Measurements from ENCODE around the gene PDGFA.
A peak's percentile ranks its signal among the peaks of the same experiment; 100 is the strongest.

PDGFA gene

DNA sequence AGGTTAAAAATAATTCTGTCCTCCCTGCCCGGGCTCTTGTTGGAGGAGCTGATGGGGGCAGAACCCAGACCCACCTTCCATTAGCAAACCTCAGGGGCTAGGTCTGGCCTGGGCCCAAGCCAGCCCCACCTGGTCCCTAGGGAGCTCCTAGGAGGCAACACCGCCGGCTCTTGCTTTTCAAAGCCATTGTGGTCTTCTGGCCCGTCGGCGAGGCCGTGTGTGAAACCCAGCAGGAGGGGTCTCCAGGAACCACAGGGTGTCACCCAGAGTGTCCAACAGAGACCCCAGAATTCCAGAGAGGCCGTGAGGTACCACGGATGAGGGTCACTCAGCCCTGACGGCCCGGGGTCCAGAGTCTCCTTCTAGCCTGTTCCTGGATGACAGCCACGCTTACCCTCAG, 16.6 kb upstream of the PDGFA start:
- DNase-seq (ENCODE audit: low read depth in 2 of 2), result no peak

DNA sequence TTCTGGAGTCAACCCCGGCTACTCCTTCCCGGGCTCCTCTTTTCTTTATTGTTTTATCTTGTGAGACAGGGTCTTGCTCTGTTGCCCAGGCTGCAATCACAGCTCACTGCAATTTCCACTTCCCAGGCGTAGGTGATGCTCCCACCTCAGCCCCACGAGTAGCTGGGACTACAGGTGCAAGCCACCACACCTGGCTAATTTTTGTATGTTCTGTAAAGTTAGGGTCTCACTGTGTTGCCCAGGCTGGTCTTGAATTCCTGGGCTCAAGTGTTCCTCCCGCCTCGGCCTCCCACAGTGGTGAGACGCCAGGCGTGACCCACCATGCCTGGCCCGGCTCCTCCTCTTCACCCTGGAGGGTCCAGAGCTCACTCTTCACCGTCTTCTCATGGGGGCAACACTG, 15.3 kb upstream of the PDGFA start:
- no peak for DNase-seq (ENCODE audit: low read depth in 2 of 2)

DNA sequence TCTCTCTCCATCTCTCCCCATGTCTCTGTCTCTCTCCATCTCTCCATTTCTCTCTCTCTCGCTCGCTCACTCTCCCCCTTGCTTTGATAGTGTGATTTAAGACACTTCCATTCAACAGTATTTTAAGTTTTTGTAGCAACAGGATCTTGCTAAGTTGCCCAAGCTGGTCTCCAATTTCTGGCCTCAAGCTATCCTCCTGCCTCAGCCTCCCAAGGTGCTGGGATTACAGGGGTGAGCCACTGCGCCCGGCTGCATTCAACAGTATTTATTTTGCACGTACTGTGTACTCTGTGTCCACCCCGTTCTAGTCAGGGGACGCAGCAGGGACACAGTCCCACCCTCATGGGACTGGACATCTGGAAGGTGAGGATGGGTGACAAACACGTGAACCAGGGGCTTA, 14.4 kb upstream of the PDGFA start:
- no peak for DNase-seq (ENCODE audit: low read depth in 2 of 2)

DNA sequence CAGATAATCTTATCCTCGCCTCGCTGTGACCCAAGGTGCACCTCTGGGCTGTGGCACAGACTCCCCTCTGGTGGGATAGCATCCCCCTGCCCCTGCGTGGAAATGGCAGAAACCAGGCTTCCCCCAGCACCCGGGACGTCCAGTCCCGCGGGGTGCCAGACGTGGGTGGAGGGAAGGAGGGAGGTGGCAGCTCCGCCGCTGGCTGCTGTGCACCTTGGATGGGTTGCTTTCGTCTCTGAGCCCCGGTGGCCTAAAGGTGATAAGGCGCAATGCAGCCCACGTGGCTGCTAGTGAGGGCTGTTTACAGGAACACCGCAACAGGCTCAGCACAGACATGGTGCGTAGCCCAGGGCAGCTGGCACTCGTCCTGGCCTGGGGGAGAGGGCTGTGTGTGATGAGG, 13.6 kb upstream of the PDGFA start:
- DNase-seq (ENCODE audit: low read depth in 2 of 2), result no peak

DNA sequence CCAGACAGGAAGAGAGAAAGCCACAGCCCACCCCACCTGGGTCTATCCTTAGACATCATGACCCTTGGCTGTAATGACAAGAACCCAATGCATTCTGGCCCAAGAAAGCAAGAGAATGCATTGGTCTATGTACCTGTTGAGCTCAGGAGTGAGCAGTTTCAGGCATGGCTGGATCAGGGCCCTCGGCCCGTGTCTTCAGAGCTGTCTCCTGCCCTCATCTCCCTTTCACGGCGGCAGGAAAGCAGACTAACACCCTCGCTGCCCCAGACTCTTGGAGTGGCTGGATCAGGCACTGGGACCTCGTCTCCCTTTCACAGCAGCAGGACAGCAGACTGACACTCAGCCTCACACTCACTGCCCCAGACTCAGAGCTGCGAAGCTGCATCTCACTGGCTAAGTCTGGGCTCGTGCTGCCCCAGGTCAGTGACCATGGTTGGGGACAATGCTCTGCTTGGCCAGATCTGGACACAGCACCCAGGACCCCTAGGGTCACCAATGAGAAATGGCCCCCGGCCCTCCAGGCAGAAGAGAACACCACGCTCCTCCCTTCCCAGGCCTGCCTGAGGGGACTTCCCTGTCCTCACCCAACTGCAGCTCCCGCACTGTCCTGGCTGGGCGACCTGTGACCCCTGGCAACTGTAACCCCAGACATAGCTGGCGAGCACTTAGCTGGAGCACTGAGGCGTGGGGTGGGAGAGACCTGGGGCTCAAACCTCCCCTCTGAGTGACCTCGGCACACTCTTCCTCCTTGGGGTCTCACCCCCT, 12.9 kb upstream of the PDGFA start:
- DNase-seq (ENCODE audit: low read depth in 2 of 2), result no peak

DNA sequence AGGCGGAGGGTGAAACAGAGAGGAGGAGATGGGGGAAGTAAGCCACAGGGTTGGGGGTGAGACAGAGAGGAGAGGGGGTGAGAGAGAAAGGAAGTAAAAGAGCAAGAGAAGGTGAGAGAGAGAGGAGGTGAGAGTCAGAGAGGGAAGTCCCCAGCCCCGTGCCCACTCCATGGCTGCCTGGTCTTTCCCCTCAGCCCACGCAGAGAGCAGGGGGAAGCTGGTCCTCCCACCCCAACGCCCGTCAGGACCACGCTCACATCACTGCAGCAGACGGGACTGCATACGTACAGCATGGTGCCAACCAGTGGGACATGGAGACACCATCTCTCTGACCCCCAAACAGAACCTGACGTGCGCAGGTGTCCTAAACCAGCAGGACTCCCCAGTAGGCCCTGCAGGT, 12.1 kb upstream of the PDGFA start:
- DNase-seq (ENCODE audit: low read depth in 2 of 2), result peak; percentile 10 to 53

DNA sequence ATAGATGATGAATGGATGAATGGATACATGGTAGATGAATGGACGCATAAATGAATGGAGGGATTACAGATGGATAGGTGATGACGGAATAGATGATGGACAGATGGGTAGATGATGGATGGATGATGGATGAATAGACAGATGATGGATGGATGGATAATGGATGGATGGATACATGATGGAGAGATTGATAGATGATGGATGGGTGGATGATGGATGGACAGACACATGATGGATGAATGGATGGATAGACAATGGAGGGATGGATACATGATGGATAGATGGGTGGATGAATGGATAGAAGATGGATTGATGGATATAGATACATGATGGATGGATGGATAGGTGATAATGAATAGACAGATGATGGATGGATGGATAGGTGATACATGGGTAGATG, 8.8 kb upstream of the PDGFA start:
- DNase-seq (ENCODE audit: low read depth in 2 of 2), result no peak

DNA sequence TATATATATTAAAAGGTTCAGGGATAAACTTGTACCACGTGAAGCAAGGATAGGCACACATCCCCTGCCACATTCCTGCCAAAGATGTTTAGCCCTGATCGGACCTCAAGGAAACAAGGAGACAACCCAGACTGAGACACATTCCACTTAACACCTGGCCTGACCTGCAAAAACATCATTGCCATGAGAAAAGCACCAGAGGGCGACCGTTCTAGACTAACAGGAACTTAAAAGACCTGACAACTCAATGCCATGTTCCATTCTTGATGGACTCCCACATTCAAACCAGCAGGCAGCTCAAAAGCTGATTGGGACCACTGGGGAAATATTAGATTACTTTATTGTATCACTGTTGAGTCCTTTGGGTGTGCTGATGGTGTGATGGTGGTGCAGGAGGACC, 8.1 kb upstream of the PDGFA start:
- DNase-seq (ENCODE audit: low read depth in 2 of 2), result no peak

DNA sequence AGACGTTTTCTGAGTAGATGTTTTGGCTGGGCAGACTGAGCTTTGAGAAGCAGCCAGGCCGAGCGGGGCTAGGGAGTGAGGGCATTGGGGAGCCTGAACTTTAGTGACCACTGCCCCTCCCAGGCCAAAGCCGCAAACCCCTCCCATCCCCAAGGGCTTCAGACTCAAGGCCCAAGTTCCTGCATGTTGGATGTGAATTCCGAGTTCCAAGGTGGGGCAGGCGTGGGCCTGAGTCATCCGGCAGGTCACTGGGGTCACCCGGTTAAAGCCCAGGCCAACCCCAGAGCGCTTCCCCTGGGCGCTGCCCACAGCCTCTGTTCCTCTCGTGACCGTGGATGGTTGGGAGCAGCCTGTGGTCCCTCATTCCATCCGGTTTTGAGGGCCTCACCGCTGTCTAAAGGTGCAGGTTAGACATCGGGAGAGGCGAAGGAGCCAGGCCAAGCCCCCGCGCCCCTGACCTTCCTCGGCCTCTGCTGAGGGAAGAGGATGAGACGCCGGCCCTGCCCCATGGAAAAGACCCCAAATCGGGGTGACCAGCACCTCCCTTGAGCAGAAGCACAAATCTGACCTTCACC, 6.9 kb upstream of the PDGFA start:
- no peak for DNase-seq (ENCODE audit: low read depth in 2 of 2)

DNA sequence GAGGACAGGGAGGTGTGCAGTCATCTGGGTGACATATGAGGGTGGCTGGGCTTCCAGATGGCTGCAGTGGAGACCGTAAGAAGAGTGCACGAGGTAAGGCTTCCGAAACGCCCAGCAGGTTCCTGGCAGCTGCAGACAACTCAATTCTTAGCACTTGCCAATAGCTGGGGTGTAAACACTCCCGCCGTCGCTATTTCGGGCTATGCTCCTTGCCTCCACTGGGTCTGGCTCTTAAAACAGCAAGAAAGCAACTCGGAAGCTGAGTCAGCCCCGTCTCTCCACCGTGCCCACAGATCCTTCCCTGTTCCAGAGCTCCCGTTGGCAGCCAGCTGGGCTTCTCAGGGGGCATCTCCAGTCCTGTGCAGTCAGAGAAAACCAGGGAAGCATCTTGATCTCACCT, 6.1 kb upstream of the PDGFA start:
- no peak for DNase-seq (ENCODE audit: low read depth in 2 of 2)

DNA sequence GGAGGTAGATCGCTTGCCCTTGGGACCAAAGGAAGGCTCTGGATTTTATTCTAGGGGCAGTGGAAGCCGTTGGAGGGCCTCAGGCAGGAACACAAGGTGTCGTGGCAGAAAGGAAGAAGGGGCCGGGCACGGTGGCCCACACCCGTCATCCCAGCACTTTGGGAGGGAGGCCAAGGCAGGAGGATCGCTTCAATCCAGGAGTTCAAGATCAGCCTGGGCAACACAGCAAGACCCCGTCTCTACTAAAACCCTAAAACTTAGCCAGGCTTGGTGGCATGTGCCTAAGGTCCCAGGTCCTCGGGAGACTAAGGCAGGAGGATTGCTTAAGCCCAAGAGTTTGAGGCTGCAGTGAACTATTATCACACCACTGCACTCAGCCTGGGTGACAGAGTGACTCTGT, 5.2 kb upstream of the PDGFA start:
- DNase-seq (ENCODE audit: low read depth in 2 of 2), result no peak

DNA sequence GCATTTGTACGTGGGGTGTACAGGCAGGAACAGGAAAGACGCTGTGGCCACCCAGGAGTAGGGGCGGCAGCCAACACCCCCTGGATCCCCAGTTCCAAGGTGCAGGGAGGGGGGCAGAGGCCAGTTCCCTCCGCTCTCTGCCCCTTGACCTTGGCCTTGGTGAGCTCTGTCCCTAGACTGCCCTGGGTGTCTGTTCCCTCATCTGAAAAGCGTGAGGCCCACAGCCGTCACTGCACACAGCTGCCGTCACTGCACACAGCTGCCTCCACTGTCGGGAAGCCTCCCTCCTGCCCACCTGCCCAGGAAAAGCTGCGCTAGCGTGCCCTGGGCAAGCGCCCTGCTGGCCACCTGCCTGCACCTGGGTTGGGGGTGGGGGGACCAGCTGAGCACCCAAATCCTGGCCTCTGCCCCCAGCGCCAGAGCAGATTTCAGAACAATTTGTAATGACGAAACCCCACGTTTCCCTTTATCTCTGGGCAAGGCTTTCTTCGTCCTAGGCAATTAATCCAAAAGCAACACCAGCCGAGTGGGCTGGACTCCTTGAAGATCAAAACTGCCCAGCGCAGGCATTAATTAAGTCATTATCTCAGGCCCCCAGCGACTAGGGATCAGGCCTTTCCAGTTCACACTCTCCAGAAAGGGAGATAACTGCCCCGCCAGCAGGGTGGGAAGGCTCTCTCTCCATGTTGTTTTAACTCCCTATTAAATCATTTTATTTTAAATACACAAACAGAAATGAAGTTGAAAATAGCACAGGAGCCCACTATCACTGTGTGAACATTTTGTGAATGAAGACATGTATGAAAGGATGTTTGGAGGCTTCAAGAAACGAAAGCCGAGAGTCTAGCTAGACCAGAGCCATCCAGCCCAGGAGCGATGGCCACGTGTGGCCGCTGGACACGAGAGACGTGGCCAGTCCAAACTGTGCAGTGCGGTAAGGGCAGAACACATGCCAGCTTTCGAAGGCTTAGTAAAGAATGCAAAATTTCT, 4.0 kb upstream of the PDGFA start:
- DNase-seq (ENCODE audit: low read depth in 2 of 2), result no peak

DNA sequence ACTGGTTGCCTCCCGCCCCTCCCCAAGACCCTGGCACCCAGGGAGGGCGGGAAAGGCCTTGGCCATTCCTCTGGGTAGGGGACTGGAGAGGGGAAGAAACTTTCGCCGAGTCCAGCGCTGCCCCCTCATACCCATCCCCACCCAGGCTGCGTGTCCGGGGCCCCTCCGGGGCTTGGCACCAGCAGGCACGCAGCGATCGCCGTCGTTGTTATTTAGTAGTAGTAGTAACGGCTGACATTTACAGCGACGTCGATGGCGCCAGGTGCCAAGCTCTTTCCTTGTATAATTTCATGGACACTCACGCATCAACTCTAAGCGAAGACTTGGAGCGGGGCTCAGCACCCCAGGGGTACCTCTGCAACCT, 3.3 kb upstream of the PDGFA start:
- no peak for DNase-seq (ENCODE audit: low read depth in 2 of 2)

DNA sequence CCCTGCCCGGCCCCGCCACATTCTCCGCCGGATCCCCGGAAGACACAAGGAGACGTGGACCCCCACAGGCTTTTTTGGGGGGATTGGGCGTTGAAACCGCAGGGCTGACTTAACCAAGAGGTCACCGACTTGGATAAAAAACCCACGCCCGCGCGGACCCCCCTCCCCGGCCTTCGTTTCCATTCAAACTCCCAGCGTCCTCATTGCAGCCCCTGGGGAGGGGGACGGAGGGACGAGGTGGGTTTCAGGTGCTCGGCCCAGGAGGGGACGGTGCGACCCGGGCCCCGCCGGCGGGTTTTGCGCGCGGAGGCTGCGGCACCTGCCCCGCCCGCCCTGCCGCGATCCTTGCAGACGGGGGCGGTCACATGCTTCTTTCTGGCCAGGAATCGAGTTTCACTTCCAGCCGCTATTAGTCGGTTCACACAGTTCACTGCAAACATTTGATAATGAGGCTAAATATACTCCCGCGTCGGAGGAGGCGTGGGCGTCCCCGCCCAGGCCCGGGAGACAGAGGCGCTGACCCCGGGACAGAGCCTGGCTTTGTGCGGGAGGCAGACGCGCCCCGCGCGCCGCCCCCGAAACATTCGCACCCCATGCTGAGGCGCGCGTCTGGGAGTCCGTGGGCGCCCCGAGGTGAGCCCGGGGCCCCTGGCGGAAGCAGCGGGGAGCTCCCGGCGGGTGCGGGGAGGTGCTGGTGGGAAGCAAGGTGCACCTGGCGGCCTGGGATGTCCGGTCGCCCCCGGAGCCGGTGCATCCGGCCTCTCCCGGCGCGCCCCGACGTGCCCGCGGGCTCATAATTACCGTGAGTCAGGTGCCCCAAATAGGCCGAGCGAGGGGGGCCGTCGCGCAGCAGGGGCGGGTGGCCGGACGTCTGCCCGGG, 2.7 kb upstream of the PDGFA start:
- peak; percentile 18 to 28 for DNase-seq (ENCODE audit: low read depth in 2 of 2)

DNA sequence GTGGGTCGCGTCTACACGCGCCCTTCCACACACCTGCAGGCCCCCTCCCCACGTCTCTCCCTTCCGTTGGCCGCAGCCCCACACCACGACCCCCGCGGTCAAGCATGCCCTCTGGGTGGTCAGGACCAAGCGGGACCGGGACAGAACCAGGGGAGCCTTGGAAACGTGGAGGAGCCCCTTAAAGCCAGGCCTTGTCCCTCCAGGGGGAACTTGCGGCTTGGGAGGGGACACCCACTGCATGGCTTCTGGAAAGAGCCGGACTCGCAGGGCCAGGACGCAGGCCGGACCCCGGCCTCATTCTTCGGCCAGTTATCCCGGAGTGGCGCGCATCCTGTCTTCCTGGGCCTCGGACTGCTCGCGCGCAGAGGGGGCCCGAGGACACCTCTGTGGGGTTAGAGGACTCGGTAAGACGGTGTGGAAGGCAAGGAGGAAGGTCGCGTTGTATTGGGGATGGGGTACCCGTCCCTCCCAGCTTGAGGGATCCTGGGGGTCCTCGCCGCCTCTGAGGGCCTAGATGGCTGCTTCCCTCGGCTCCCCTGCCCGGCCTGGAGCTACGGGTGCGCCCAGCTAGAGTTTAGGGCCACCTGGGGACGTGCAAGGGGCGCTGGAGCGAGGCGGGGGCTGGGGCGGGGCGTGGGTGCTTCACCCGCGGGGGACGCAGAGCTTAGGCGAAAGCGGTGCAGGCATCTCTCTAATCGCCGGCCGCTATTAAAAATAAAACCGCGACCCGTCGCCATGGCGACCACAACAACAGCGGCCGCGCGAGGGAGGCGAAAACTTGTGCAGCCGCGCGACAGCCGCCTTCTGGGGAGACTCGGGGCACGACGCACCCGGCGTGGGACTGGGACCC, 1.8 kb upstream of the PDGFA start:
- DNase-seq (ENCODE audit: low read depth in 2 of 2), result no peak

DNA sequence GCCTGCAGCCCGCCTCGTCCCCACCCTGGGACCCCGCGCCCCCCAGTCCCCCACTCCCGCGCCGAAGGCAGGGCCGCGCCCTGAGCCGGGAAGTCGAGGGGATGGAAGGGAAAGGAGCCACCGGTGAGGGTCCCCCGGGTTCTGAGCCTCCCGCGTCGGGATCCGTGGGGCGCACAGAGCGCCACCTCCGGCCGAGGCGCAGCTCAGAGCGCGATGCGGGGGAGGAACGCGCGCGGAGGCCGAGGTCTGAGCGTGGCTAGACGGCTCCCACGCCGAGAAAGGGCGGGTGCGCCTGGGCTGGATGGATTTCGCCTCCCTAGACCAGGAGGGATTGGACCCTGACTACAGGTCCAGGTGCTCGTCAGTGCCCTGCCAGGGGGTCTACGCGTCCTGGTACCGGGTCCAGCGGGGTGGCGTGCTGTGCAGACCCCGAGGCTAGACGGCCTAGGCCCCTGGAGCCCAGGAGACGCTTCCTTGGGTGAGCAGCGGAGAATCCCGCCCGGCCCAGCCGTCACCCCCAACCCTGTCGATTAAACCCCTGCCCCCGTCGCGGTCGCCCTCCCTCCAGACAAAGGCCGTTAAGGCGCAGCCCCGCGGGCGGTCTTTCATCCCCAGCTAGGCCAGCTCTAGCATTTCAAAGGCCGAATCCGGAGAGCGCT, 986 bp upstream of the PDGFA start:
- DNase-seq (ENCODE audit: low read depth in 2 of 2), result no peak

DNA sequence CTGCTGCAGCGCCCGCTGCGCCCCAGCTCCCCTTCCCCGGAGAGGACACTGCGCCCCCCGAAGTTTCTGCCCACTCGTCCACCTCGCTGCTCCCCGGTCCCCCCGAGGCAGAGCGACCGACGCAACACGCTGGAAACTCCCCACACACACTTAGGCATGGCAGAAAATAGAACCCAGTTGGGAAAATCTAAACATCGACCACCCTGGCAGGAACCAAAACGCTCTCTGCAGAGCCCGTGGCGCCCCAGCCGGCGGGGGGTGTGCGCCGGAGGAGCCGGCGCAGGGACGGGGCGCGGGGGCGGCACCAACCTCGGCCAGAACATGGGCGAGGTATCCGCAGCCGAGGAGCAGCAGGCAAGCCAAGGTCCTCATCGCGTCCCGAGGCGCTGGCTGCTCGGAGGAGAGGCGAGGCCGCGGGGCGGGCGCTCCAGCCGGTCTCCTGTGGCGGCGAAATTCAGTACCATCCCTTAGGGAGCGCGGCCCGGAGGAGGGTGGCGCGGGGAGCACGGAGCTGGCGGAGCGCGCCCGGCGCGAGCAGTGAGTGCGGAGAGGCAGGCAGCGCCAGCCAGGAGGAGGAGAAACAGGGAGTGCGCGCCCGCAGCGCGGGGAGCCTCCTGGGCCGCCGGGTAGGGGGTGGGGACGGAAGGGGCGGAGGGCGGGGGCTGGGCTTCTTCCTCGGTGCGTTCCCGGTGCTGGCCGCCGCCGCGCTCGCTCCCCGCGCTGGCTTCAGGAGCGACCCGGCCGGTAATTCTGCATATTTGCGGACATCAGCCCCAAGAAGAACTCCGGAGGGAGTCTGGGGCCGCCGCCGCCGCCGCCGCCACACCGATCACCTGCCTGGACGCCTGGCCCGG, 789 bp downstream of the PDGFA start:
- DNase-seq (ENCODE audit: low read depth in 2 of 2), result peak in 1 of 2 donors; percentile 29

DNA sequence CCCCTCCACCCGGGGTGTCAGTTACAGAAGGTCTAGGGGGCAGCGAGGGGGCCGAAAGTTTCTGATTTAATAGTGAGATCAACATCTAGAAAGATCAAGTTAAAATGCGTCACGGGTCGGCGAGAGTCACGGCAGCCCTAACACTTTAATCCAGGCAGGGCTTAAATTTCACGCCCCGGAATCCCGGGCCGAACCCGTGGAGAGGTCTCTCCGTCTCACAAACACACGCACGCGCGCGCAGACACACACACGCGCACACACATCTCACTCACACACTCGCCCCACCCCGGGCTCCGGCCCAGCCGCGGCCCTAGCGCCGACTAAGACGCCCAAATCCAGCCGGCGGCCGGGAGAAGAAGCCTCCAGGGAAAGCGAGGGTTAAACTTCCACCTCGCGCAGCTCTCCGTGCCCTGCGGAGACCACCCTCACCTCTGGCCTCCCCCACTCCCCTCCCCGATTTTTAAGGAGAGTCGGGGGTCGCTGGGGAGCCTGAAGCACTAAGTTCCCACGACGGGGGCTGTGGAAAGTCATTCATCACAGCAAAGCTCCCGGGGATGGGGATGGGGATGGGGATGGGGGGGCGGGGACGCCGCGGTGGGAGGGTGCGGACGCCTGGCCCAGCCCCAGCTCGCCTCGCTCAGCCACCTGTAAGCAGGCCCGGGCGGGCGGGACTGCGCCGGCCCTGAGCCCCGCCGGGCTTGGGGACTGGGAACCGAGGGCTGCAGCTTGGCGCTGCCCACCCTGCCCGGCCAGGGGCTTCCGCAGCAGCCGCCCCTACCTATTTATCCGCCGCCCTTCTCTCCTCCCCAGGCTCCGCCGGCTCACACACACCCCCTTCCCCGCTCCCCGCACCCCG, 1.6 kb downstream of the PDGFA start:
- no peak for DNase-seq (ENCODE audit: low read depth in 2 of 2)
